ENCODE results near the gene LRRC25. TPM values are rescaled to one million over a fixed set of nuclear protein-coding genes. Genes with fewer than 3 reads are reported as not detected.

Gene LRRC25
- total RNA-seq, 1 experiment from 2014 or later, result 0.31 TPM

GRCh38 chr19:18345296-18345695, 52.1 kb downstream of the LRRC25 start:
- no peak for ATAC-seq
- ChIA-PET POLR2A (interaction anchor here (0.6 to 3.6 kb wide), 4 partner anchors 43 to 337 kb away, joined by 3 to 18 read pairs (median 4); partner anchors contain the start of gene JUND), CTCF (interaction anchor here (0.8 to 5.0 kb wide), 12 partner anchors 17 to 137 kb away, joined by 3 to 28 read pairs (median 6); partner anchors contain the start of gene GDF15)
- Mint-ChIP-seq H3K27ac (peak overlapping the region; percentile 91), H3K9me3 (no peaks in the 10 kb centered on the region), H3K4me1 (peaks cover 53% of the 10 kb centered on the region), H3K27me3 (ENCODE audit: low read depth) (no peaks in the 10 kb centered on the region), H3K36me3 (peaks cover 18% of the 10 kb centered on the region), H3K4me3 (no peak overlapping the region)
- DNase-seq (ENCODE audit: low spot score), result no peak
- TF ChIP-seq ZNF121 (CRISPR knock-in tag; IDR thresholded peaks at IDR 0.05) (peak; percentile 42; the same call in 1 of the 2 replicates), CDX4 (CRISPR knock-in tag; IDR thresholded peaks at IDR 0.05; ENCODE audit: borderline replicate concordance) (no peak)

DNA sequence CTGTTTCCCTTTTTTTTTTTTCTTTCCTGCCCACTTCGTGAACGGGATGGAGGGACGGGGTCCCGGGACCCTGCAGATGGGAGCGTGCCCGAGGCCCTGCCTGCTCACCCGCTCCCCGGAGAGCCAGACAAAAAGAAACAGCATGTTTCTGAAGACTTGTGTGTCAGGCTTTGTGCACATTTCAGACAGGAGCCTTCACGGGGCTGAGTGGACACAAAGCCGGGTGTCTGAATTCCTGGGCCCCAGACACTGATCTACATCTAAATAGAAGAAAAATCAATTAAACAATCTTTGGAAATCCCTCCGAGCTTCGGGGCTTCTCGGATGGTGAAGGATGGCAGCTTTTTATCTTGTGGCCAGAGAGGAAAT, 52.9 kb downstream of the LRRC25 start:
- CTCF ChIA-PET, result interaction anchor here (0.9 to 5.0 kb wide), 12 partner anchors 16 to 136 kb away, joined by 3 to 28 read pairs (median 6); partner anchors contain the start of gene GDF15
- no peak for DNase-seq (ENCODE audit: low spot score)
- peak overlapping the region; percentile 91 for H3K27ac Mint-ChIP-seq
- H3K4me3 Mint-ChIP-seq, result peak overlapping the region; percentile 23; the same call in 1 of the 2 replicates
- H3K9me3 Mint-ChIP-seq, result no peaks in the 10 kb centered on the region
- ATAC-seq, result no peak
- no peaks in the 10 kb centered on the region for H3K27me3 Mint-ChIP-seq (ENCODE audit: low read depth)
- TF ChIP-seq, protein P1, sequence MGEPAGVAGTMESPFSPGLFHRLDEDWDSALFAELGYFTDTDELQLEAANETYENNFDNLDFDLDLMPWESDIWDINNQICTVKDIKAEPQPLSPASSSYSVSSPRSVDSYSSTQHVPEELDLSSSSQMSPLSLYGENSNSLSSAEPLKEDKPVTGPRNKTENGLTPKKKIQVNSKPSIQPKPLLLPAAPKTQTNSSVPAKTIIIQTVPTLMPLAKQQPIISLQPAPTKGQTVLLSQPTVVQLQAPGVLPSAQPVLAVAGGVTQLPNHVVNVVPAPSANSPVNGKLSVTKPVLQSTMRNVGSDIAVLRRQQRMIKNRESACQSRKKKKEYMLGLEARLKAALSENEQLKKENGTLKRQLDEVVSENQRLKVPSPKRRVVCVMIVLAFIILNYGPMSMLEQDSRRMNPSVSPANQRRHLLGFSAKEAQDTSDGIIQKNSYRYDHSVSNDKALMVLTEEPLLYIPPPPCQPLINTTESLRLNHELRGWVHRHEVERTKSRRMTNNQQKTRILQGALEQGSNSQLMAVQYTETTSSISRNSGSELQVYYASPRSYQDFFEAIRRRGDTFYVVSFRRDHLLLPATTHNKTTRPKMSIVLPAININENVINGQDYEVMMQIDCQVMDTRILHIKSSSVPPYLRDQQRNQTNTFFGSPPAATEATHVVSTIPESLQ (CRISPR knock-in tag; IDR thresholded peaks at IDR 0.05), result no peak
- no peak for TF ChIP-seq PRRX2 (CRISPR knock-in tag; IDR thresholded peaks at IDR 0.05)
- TF ChIP-seq CREB1 (CRISPR knock-in tag; IDR thresholded peaks at IDR 0.05), result no peak
- TF ChIP-seq ZNF423 (CRISPR knock-in tag; IDR thresholded peaks at IDR 0.05), result peak; percentile 38
- peaks cover 56% of the 10 kb centered on the region for H3K4me1 Mint-ChIP-seq
- H3K36me3 Mint-ChIP-seq, result peaks cover 16% of the 10 kb centered on the region
- POLR2A ChIA-PET, result interaction anchor here (0.6 to 3.6 kb wide), 2 partner anchors 63 to 66 kb away, joined by 4 to 18 read pairs; partner anchors contain the start of gene JUND

- H3K36me3 Mint-ChIP-seq, result peaks cover 7% of the 10 kb centered on the region
- TF ChIP-seq CREM (CRISPR knock-in tag; IDR thresholded peaks at IDR 0.05), result no peak
- TF ChIP-seq, protein P2, sequence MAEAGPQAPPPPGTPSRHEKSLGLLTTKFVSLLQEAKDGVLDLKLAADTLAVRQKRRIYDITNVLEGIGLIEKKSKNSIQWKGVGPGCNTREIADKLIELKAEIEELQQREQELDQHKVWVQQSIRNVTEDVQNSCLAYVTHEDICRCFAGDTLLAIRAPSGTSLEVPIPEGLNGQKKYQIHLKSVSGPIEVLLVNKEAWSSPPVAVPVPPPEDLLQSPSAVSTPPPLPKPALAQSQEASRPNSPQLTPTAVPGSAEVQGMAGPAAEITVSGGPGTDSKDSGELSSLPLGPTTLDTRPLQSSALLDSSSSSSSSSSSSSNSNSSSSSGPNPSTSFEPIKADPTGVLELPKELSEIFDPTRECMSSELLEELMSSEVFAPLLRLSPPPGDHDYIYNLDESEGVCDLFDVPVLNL (CRISPR knock-in tag; IDR thresholded peaks at IDR 0.05; ENCODE audit: borderline replicate concordance, low read depth), result no peak
- no peak for TF ChIP-seq RORB (CRISPR knock-in tag; IDR thresholded peaks at IDR 0.05)
- TF ChIP-seq CDX4 (CRISPR knock-in tag; IDR thresholded peaks at IDR 0.05; ENCODE audit: borderline replicate concordance), result no peak
- TF ChIP-seq RELA (CRISPR knock-in tag; IDR thresholded peaks at IDR 0.05; ENCODE audit: borderline replicate concordance), result no peak
- TF ChIP-seq TP53 (CRISPR knock-in tag; IDR thresholded peaks at IDR 0.05), result no peak
- peaks cover 51% of the 10 kb centered on the region for H3K4me1 Mint-ChIP-seq
- H3K9me3 Mint-ChIP-seq, result no peaks in the 10 kb centered on the region
- CTCF ChIA-PET, result interaction anchor here (0.6 to 2.5 kb wide), 9 partner anchors 14 to 221 kb away, joined by 3 to 13 read pairs (median 5); partner anchors contain the start of genes JUND and SSBP4
- peak overlapping the region; percentile 79 for H3K4me3 Mint-ChIP-seq
- DNase-seq (ENCODE audit: low spot score), result no peak
- no peak for ATAC-seq
- POLR2A ChIA-PET, result interaction anchor here (1.1 to 1.7 kb wide), 3 partner anchors 14 to 60 kb away, joined by 3 to 5 read pairs (median 4); no protein-coding TSS in a partner anchor
- H3K27ac Mint-ChIP-seq, result peak overlapping the region; percentile 78
- H3K27me3 Mint-ChIP-seq (ENCODE audit: low read depth), result no peaks in the 10 kb centered on the region
These were observed 55.3 kb downstream of the LRRC25 start for GRCh38 chr19:18342090-18342632.

Small RNA genes lying within 50 kb of the gene (microRNA-seq; reads per million reads assigned to microRNA genes)
- not detected for gene MIR3189 (ENCODE audit: borderline number of aligned reads)

Other genes starting within 250 kb of the LRRC25 start
- gene PIK3R2, start 244.5 kb downstream of the LRRC25 start, total RNA-seq (2021), result 51.9 to 56.9 TPM (median 53.8 TPM) in 3 replicates
- gene IFI30, start 223.8 kb downstream of the LRRC25 start, total RNA-seq (2021), result 20.2 to 30.3 TPM (median 26.2 TPM) in 3 replicates
- 26.3 to 29.8 TPM (median 28.0 TPM) in 3 replicates for gene MPV17L2, start 204.4 kb downstream of the LRRC25 start, total RNA-seq (2021)
- gene RAB3A, start 193.6 kb downstream of the LRRC25 start, total RNA-seq (2021), result 12.2 to 14.7 TPM (median 14.6 TPM) in 3 replicates
- 3.0 to 5.7 TPM (median 3.8 TPM) in 3 replicates for gene PDE4C, start 171.2 kb downstream of the LRRC25 start, total RNA-seq (2021)
- 0.46 to 1.0 TPM (median 0.61 TPM) in 3 replicates for gene IQCN, start 123.2 kb downstream of the LRRC25 start, total RNA-seq (2021)
- 121 to 137 TPM (median 133 TPM) in 3 replicates for gene JUND, start 116.0 kb downstream of the LRRC25 start, total RNA-seq (2021)
- 373 to 434 TPM (median 409 TPM) in 3 replicates for gene LSM4, start 74.5 kb downstream of the LRRC25 start, total RNA-seq (2021)
- 39.2 to 68.1 TPM (median 40.8 TPM) in 3 replicates for gene PGPEP1, start 57.0 kb downstream of the LRRC25 start, total RNA-seq (2021)
- 18.3 to 27.3 TPM (median 19.1 TPM) in 3 replicates for gene GDF15, start 11.5 kb downstream of the LRRC25 start, total RNA-seq (2021)
- 44.5 to 51.2 TPM (median 47.4 TPM) in 3 replicates for gene SSBP4, start 21.8 kb upstream of the LRRC25 start, total RNA-seq (2021)
- gene ISYNA1, start 40.5 kb upstream of the LRRC25 start, total RNA-seq (2021), result 236 to 310 TPM (median 307 TPM) in 3 replicates
- 11.6 to 17.3 TPM (median 13.1 TPM) in 3 replicates for gene ELL, start 124.4 kb upstream of the LRRC25 start, total RNA-seq (2021)
- 345 to 423 TPM (median 410 TPM) in 3 replicates for gene FKBP8, start 146.0 kb upstream of the LRRC25 start, total RNA-seq (2021)
- gene KXD1, start 160.2 kb upstream of the LRRC25 start, total RNA-seq (2021), result 136 to 155 TPM (median 154 TPM) in 3 replicates
- 1,300 to 1,361 TPM (median 1,328 TPM) in 3 replicates for gene UBA52, start 174.2 kb upstream of the LRRC25 start, total RNA-seq (2021)
- gene REX1BD, start 191.2 kb upstream of the LRRC25 start, total RNA-seq (2021), result 90.2 to 107 TPM (median 99.0 TPM) in 3 replicates
- 36.4 to 55.8 TPM (median 51.4 TPM) in 3 replicates for gene CRLF1, start 209.2 kb upstream of the LRRC25 start, total RNA-seq (2021)
- gene TMEM59L, start 215.2 kb upstream of the LRRC25 start, total RNA-seq (2021), result 14.8 to 30.0 TPM (median 27.3 TPM) in 3 replicates
- gene KLHL26, start 239.4 kb upstream of the LRRC25 start, total RNA-seq (2021), result 13.1 to 14.2 TPM (median 14.2 TPM) in 3 replicates

Data from WTC11 (cell line).